ENCODE results near the gene DNAH5.
"Not testable (repeated sequence)": the region's sequence is repeated elsewhere in the genome, so short reads cannot be mapped to it uniquely, and the experiment has no call there.

Gene DNAH5

GRCh38 chr5:13816126-13816525, 128.4 kb downstream of the DNAH5 start:
- DNase-seq = no peak

DNA sequence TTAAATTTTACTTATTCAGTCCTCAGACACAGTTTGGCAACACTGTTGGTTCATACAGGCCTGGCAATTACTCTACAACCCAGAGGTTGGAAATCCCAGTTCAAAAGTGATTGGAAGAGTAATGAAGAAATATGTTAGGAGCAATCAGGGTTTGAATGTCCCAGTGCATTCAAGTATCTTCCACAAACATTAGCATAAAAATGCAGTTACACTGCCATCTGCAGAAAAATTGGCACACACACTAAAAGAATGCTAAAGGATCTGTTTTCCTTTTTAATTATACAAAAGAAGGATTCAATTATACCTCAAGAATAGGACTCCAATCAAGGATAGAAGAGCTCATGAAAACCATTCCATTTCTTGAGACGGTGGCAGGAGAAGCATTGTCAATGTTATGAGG, 130.2 kb downstream of the DNAH5 start:
- no peak for DNase-seq

GRCh38 chr5:13809921-13810320, 134.6 kb downstream of the DNAH5 start:
- no peak for DNase-seq

DNA sequence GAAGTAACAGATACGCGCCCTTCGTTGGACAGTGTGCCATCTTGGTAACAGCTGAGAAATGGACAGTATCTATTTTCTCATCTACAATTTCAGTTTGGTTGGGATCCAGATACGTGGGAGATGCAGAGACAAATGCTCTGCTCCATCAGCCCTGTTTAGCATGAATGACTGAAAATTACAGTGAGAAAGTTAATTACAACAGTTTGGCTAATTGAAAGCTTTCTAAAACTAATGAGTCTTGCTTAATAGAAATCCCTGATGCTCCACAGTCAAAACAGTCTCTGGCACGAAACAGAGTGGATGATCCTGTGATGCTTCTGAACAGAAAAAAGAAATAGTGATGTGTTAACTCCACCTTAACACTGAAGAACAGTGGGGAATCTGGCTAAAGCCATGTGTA, 140.2 kb downstream of the DNAH5 start:
- DNase-seq = no peak

DNA sequence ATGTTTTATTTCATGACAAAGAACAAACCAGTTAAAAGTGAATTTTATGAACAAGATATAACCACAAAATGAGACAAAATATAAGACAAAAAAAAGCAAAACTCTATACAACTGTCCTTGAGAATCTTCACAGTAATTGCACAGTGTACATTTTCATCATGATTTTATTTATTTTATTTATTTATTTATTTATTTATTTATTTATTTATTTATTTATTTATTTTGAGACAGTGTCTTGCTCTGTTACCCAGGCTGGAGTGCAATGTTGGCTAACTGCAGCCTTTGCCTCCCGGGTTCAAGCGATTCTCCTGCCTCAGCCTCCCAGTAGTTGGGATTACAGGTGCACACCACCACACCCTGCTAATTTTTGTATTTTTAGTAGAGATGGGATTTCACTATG, 145.9 kb downstream of the DNAH5 start:
- not testable (repeated sequence) for DNase-seq

DNA sequence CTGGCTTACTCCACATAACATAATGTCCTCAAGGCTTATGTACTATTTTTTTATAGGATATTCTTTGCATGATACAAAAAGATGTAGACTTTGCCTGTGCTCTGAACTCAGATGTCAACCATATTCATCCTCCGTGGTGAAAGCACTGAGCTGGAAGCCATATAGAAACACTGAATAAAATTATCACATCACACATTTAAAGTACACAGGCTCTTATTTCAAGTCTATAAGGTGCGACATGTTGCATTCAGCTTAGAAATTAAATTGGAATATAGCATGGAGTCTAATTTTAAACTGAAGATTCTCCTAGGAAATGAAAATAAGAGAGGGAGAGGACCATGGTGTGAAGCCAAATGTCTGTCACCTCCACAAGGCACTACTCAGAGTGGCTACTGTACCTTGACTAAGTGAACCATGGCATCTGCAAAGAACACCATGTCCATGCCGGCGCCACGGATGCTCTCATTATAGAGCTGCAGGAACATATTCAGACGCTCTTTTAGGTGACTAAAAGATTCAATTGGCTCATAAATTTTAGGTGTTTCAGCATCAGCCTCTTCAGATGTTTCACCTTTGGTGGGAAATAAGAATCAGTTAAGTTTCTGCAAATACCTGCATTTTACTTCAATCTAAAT, 158.6 kb downstream of the DNAH5 start:
- no peak for DNase-seq

DNA sequence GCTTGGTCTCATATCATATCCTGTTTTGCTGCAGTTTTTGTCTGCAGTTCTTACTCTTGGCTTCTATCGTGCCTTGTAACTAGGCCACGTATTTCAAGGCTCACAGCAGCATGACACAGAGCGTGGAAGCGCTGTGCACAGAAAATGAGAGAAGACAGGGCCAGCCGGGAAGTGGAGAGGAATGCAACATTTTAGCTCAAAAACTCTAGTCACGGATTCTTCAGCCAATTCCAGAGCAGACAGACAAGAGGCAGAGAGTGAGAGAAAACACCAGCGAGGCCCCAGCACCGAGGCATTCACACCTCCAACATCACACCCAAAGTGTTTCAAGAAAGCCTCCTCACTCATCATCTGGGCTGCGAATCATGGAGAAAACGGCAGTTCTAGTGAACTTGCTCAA, 160.8 kb downstream of the DNAH5 start:
- DNase-seq = no peak

GRCh38 chr5:13780081-13780480, 164.4 kb downstream of the DNAH5 start:
- no peak for DNase-seq

GRCh38 chr5:13773649-13774048, 170.8 kb downstream of the DNAH5 start:
- no peak for DNase-seq

- no peak for DNase-seq
Measured at GRCh38 chr5:13771011-13771571, 173.4 kb downstream of the DNAH5 start.

- no peak for DNase-seq
Measured at GRCh38 chr5:13766236-13766635, 178.3 kb downstream of the DNAH5 start.

- no peak for DNase-seq
Measured at GRCh38 chr5:13763719-13764118, 180.8 kb downstream of the DNAH5 start.

- no peak for DNase-seq
Measured at GRCh38 chr5:13749766-13750165, 194.7 kb downstream of the DNAH5 start.

GRCh38 chr5:13746026-13746425, 198.5 kb downstream of the DNAH5 start:
- no peak for DNase-seq

GRCh38 chr5:13745508-13745907, 199.0 kb downstream of the DNAH5 start:
- no peak for DNase-seq

- DNase-seq = no peak
Measured at GRCh38 chr5:13740471-13740870, 204.0 kb downstream of the DNAH5 start.

DNA sequence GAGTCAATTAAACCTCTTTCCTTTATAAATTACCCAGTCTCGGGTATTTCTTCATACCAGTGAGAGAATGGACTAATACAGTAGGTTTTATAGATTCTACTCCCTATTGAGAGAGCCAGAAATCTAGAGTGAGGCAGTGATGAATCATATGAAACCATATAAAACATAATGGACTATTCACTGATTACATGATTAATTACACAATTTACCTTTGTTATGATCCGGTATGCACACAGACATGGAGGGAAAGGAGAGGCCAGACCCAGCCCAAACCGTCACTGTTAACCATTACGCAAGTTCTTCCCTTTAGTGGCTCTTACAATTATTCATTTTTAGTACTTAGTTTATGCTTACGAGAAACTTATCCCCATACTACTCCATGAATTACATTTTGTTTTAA, 205.0 kb downstream of the DNAH5 start:
- no peak for DNase-seq

DNA sequence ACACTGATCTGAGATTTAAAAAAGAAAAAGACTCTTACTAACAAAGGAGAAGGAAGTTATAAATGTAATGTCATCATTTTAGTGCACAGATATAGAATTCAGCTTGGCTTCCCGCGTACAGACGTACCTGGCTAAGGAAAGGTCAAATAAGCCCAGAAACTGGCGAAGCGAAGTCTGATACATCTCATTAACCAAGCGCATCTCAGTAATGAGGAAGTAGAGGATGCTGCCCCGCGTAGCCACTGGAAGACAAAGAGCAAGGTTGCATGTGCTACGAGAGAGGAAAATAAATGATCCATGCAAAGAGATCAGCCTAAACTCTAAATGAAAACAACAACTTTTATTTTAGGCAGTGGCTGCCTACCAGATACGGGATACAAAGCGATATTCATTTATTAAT, 208.8 kb downstream of the DNAH5 start:
- DNase-seq = no peak

GRCh38 chr5:13731121-13731628, 213.3 kb downstream of the DNAH5 start:
- no peak for DNase-seq

- DNase-seq = no peak
Measured at GRCh38 chr5:13708906-13709305, 235.6 kb downstream of the DNAH5 start.

DNA sequence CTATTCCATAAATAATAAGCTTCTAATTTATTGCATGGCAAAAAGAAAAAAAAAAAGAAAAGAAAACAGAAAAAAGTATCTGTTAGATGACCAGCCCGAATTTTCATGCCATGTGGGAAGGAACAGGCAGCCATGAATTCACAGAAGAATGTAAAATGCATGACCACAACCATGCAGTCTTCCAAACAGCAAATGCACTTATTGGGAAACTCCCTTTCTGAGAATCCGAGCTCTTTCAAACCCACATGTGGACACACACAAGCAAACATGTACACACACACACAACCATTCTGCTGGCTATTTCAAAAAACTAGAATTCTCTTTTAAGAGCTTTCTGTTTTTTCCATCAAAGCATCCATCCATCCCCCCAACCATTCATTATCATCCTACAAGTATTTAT, 236.1 kb downstream of the DNAH5 start:
- no peak for DNase-seq

GRCh38 chr5:13704396-13704795, 240.1 kb downstream of the DNAH5 start:
- no peak for DNase-seq

DNA sequence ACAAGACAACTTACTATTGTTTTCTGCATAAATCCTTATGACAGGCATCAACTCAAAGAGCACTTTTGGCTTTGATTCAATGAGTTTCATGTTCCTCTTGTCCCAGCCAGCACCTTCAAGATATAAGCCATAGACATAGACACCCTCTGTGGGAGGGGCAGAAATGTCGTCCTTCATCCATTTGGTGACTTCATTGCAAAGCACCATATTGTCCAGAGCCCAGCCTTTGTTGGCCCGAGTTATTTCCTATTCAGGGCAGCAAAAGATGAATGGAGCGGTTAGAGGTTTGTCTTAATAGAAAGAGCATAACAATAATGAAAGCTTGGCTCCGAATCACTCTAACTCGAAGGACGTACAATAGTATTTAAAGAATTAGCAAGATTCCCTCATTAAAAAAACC, 243.9 kb downstream of the DNAH5 start:
- DNase-seq = no peak

- no peak for DNase-seq
Measured at GRCh38 chr5:13698885-13699284, 245.6 kb downstream of the DNAH5 start.

DNA sequence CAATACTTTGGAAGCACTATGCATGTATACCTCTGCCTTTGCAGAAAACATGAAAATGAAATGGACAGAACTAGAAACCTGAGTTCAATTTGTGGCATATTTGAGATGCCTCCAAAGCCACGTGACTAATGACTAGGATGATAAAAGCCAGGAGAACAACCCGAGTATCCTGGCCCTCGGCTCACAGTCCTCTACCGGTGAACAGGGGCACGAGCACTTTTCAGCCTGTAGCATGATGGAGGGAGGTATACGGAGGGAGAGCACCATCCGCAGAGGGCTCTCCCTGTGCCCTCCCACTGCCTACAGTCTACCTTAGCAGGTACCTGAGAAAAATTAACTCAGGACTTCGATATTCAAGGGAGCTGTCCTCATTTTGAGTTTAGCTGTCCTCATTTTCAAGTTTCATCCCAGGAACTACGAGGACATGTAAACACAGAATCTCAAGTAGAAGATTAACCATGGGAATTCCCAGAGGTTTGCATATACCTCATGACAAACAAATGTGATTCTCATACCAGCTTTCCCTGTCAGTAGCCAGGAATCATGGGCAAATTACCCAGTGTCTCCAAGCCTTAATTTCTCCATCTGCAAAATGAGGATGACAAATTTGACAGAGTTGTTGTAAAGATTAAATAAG, 249.3 kb downstream of the DNAH5 start:
- no peak for DNase-seq
